NCI-H1105 treated with DMSO at 0.1 percent for 48 hours (cell line): ENCODE results near the gene RUVBL2.

Experiments used
- DNase-seq: peaks from one replicate; lab custom pipeline; 2025; lab: John Stamatoyannopoulos, UW

RUVBL2 gene

GRCh38 chr19:48993175-48994034 is at the start of gene RUVBL2, which contains the start of gene GYS1:
Gene RUVBL2, plus strand, starts transcription at chr19:48993887. Its CDS starts 25 bp downstream, at chr19:48993912.
Gene GYS1, minus strand, starts transcription at chr19:48993309. Its CDS starts 197 bp downstream, at chr19:48993112.
- DNase-seq, result peak; percentile 98

GRCh38 chr19:48945415-48945814 is 48.3 kb upstream of the RUVBL2 start:
- DNase-seq, result no peak

- no peak for DNase-seq
These were observed 47.9 kb upstream of the RUVBL2 start for GRCh38 chr19:48945817-48946216.

- DNase-seq, result no peak
These were observed 47.0 kb upstream of the RUVBL2 start for GRCh38 chr19:48946463-48947257.

GRCh38 chr19:48947258-48947542 is 46.5 kb upstream of the RUVBL2 start:
- DNase-seq, result no peak

- no peak for DNase-seq
These were observed 43.5 kb upstream of the RUVBL2 start for GRCh38 chr19:48950159-48950558.

- DNase-seq, result no peak
These were observed 42.7 kb upstream of the RUVBL2 start for GRCh38 chr19:48950830-48951519.

GRCh38 chr19:48953141-48953540 is 40.5 kb upstream of the RUVBL2 start:
- no peak for DNase-seq

GRCh38 chr19:48953990-48954594 is 39.6 kb upstream of the RUVBL2 start:
- DNase-seq, result no peak

- DNase-seq, result peak; percentile 97
These were observed 38.9 kb upstream of the RUVBL2 start, which contains the start of gene BAX for GRCh38 chr19:48954595-48955307. Gene BAX, plus strand, starts transcription at chr19:48954875. Its CDS starts 54 bp downstream, at chr19:48954929.

GRCh38 chr19:48955308-48955958 is 38.3 kb upstream of the RUVBL2 start:
- no peak for DNase-seq

GRCh38 chr19:48958006-48958405 is 35.7 kb upstream of the RUVBL2 start:
- no peak for DNase-seq

- DNase-seq, result no peak
These were observed 34.1 kb upstream of the RUVBL2 start for GRCh38 chr19:48959341-48960239.

GRCh38 chr19:48961051-48961649 is 32.5 kb upstream of the RUVBL2 start:
- DNase-seq, result no peak

GRCh38 chr19:48961673-48962028 is 32.0 kb upstream of the RUVBL2 start:
- no peak for DNase-seq

GRCh38 chr19:48962029-48962848 is 31.4 kb upstream of the RUVBL2 start:
- DNase-seq, result no peak

- no peak for DNase-seq
These were observed 30.9 kb upstream of the RUVBL2 start for GRCh38 chr19:48962849-48963165.

GRCh38 chr19:48963371-48964204 is 30.1 kb upstream of the RUVBL2 start:
- no peak for DNase-seq
